NCI-H69 (cell line): ENCODE measurements around the gene SCYGR3.

Experiments
- DNase-seq: peaks from one replicate; lab custom pipeline; 2025; lab: John Stamatoyannopoulos, UW

SCYGR3 gene, protein sequence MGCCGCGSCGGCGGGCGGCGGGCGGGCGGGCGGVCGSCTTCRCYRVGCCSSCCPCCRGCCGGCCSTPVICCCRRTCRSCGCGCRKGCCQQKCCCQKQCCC

DNA sequence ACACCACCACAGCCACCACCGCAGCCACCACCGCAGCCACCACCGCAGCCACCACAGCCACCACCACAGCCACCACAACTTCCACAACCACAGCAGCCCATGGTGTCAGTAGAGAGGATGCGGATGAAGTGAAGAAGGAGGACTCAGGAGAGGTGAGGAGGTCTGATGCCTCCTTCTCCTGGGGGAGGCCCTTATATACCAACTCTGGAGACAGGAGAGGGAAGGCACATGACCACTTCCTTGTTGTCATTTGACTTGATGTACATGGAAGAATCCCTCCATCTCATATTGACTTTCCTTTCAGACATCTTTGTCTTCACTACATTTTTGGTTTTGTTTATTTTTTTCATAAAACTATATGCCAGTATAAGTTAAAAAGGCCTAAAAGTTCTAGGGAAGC lies at the start of gene SCYGR3:
SCYGR3 (minus strand) TSS at position 101 of the 400 bp plus-strand sequence; CDS start at position 101, 0 bp downstream.
- no peak for DNase-seq

DNA sequence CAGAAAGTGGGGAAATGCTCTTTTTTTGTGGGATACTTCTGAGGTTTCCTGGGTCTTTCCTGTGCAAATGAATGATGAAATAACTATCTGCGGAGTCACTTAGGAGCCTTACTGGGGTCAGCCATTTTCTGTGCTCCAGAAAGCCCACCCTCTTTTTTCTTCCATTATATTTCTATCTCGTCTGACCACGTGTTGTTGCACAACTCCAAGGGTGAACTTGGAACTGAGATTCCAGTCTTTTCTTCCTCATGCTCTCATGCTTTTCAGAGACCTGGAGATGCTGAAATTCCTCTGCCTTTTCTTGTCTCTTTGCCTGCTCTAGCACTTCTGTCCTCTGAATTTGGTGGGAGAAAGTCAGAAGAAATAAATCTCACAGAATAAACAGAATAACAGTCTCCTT lies 47.2 kb upstream of the SCYGR3 start:
- DNase-seq: no peak

DNA sequence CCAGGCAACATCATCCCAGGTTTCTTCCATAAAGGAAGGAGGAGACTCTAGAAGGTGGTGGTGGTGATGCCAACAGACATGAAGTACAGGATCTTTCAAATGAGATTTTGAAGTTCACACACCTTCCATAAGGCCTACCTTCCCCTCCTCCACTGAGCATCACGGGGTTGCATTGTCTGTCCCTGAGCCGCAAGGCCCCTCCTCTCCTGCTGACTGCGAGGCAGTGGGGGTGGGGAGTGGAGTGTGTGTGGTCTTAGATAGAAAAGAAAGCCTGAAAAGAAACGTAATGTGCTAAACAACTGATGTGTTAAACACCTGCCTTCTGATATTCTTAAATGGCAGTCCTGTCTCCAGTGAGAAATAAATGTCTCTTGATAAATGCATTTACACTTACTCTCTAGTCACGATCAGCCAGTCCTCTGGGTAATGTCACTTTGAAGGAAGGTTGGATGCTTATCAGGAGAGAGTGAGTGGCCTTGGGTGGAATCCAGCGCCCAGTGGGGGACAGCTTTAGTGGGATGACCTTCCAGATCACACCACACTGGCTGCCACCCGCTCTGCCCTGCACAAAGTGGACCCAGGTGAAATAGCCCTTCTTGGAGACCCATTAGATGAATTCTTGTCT lies 46.5 kb upstream of the SCYGR3 start:
- no peak for DNase-seq

DNA sequence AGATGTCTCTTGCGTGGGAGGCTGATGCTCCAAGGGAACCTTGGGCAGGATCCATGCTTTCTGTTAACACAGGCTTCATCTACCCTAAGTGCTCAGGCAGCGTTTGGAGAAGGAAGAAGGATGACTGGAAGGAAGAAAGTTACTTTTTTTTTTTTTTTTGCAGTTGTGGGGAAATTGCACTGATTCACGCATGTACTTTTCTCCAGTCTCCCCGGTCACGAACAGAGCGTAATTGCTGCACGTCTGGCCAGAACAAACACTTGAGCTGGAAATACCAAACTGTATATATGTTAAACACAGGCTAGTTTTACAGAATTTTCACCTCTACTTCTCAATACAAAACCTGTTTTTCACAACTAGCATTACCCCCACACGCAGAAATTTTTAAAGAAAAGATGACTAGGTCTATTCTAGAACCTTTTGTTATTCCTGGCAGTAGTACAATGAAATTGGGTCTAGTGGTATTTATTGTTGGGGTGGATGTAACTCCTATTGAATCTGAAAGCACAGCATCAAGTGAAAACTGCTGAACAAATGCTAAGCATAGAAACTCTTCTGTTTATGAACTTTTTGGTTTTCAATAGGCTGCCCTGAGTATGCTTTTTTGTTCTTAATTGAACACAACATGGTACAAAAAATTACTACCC lies 42.7 kb upstream of the SCYGR3 start:
- no peak for DNase-seq

DNA sequence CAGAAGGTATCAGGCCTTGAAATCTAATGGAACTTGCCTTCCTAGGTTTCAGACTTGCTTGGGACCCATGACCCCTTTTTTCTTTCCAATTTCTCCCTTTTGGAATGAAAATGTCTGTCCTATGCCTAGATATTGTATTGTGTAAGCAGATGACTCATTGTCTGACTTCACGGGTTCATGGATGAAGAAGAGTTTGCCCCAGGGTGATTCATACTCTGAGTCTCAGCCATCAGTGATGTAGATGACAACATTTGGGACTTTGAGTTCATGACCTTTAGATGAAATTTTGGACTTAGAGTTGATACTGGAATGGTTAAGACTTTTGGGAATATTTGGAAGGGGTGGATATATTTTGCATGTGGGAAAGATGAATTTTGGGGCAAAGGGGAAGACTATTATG lies 40.8 kb upstream of the SCYGR3 start:
- no peak for DNase-seq

DNA sequence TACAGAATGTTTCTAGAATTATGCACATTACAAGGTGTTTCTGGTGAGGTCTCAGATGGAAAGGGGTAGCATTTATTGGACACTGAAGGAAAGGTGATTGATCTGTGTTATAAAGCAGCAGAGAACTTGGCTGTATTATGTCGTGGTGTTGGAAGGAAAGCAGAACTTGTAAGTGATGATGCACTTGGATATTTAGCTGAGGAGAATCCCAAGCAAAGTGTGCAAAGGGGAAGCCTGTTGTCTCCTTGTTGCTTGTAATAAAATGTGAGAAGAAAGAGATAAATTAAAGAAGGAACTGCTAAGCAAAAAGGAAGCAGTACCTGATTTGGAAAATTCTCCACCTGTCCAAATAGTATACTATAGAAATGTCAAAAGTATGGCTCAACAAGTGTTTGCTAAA lies 39.8 kb upstream of the SCYGR3 start:
- DNase-seq: no peak

DNA sequence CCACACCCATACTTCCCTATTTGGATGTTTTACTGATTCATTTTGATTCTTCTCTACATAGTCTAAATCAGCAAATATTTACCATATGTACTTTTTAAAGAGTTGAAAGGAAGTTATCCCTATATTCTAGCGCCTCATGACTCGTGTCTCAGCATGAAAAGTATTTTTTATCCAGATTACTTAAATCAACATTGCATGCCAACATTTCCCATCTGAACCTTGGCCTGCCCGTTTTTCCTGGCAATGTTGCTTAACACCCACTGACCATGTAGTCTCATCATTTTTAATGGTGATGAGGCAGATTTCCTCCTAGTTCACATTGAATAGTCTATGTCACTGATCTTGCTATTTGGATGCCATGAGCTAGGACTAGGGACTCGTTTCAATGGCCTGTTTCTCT lies 38.8 kb upstream of the SCYGR3 start:
- no peak for DNase-seq

DNA sequence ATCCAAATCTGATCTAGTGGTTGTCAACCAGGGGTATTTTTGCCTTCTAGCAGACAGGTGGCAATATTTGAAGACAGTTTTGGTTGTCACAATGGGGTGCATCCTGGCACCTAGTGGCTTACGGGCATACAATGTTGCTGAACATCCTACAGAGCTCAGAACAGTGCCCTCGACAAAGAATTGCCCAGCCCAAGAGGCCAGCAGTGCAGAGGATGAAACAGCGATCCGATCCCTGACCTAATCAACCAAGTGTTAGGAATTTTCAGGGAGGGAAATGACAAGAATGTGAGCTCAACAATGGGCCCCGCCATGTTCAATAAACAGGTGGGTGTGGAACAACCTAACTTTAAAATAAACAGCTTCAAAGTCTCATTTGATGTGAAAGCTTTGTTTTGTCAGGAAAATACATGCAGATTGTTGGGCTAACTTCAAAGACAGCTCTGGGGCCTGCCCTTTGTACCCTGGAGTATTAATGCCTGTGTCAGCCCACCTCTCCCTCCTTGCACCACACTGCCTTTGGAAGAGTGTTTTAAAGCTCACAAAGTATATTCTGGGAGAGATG lies 29.4 kb upstream of the SCYGR3 start:
- DNase-seq: no peak

DNA sequence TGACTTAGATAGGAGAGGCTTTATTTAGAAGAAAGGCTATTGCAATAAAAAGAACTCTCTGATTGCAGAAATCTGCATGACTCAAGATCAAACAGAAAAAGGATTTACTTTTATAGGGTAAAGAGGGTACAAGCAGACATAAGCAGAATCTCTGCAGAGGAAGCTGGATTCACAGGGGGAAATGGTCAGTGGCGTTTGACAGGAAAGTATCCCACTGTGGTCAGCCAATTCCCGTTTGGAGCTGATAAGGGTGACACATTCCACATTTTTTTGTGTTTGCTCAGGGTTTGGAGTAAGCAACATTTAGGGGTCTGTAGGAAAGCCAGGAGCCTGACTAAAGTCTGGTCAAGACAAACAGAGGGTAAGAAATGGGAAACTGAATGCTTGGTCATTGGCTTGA lies 28.0 kb upstream of the SCYGR3 start:
- DNase-seq: no peak

DNA sequence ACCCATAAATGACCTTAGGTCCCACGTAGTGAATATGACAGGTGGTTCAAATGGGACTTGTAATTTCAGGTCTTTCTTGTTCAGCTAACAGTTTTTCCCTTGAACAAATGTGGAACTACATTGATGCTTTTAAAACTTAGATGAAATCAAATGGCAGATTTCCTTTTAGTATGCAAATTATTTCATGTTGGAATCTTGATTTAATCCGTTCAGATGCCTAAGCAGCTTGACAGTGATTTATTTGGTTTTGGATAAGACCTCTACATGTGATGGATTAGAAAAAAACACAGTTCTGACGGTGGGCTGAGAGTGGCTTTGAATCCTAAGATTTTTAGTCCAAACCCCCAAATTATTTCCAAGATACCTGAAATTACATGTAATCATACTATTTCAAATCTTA lies 19.6 kb upstream of the SCYGR3 start:
- DNase-seq: no peak

DNA sequence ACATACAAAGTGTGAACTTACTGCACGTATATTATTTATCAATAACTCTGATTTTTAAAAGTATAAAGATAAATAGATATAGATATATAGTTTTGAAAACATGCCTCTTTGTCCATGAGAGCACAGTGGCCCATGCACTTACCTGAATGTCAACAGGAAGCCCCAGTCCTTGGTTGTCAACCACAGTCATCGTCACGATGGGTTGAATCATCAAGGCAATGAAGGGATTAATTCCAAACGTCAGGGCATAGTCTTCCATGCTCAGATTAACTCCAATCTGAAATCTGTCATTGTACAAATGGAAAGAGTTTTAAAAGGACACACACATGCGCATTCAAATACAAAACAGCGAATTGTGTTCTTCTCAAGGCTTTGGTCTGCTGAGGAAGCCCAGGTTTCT lies 18.2 kb upstream of the SCYGR3 start:
- DNase-seq: no peak

DNA sequence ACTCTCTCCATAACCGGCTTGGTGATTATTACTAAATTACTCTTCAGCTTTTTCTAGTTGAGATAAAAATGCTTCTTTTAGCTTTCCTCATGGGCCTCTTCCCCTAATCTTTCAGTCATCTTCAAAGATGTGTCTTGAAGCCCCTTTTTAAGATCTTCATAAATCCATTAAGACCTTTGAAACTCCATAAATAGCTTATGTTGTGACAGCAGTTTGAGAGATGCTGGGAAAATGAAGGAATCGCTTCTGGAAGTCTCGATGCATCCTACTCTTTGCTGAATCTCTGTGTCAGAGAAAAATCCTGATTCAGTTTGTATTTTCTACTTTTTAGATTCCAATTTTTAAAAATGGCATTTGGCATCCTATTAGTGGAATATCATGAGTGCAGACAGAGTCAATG lies 15.7 kb upstream of the SCYGR3 start:
- DNase-seq: no peak

DNA sequence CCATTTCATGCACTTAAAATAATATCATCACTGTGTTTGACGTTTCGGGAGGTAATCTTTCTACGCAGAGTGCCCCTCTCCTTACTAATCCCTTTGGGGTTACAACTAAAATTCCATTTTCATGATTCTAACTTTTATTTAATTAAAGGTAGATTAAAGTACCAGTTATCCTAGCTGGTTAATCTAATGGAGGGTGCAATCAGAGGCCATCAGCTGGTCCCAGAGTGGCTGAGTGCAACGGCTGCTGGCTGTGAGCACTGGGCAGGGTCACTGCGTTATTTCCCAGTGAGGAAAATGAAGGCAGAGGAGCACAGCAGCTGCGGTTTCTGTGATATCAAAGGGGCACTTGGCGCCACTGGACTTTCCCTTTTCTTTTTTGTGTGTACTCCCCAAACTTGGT lies 14.8 kb upstream of the SCYGR3 start:
- no peak for DNase-seq

DNA sequence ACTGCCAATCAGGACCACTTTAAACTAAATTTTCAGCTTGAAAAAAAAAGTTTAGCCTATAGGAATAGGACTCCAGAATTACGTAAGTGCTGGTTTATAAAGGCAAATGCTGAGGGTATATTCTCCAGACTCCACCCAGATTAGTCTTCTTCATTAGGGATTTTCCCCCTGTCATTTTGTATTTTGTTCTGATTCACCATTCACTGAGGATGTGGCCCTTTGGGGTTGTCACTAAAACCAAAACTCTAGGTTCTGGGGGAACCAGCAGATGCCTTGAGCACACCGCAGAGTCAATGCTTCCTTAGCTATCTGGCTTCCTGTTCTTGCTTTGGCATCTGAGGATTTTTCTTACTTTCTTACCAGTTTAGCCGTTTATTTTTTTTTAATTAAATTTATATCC lies 13.1 kb upstream of the SCYGR3 start:
- no peak for DNase-seq

DNA sequence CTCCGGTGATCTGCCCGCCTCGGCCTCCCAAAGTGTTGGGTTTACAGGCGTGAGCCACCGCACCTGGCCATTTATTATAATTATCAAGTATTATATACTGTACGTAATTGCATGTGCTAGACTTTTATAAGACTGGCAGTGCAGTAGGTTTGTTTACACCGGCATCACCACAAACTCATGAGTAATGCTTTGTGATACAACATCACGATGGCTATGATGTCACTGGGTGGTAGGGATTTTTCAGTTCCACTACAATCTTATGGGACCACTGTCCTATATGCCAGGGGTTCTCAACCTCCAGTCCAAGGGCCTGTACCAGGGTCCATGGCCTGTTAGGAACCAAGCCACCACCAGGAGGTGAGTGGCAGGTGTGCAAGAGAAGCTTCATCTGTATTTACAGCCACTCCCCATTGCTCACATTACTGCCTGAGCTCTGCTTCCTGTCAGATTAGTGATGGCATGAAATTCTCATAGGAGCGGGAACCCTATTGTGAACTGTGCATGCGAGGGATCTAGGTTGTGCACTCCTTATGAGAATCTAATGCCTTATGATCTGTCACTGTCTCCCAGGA lies 12.0 kb upstream of the SCYGR3 start:
- DNase-seq: no peak

DNA sequence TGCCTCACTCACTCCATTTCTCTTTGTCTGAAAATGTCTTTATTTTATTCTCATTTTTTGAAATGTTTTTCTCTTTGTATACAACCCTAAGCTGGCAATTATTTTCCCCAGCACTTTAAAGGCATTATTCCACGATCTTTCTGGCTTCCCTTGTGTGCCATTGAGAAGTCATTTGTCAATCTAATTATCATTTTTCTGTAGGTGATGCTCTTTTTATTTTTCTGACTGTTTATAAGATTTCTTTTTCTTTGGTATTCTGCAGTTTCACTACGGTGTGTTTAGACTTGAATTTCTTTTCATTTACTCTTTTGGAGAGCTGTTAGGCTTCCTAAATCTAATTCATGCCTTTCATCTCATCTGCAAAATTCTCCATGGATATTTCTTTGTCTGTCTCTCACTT lies 10.8 kb upstream of the SCYGR3 start:
- DNase-seq: no peak

DNA sequence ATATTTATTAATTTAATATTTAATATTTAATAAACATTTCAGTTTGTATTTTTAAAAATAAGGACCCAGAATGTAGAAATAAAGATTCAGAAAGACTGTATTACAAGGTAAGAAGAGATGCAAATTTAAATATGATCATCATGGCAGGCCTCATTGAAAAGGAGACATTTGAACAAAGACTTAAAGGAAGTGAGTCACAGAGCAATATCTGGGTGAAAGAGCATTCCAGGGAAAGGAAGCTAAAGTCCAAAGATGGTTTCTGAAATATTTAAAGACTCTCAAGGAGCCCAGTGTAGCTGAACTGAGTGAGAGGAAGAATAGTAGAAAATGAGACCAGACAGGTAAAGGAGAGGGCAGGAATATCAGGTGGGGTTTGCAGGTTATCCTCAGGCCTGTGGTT lies 8.6 kb upstream of the SCYGR3 start:
- DNase-seq: no peak

DNA sequence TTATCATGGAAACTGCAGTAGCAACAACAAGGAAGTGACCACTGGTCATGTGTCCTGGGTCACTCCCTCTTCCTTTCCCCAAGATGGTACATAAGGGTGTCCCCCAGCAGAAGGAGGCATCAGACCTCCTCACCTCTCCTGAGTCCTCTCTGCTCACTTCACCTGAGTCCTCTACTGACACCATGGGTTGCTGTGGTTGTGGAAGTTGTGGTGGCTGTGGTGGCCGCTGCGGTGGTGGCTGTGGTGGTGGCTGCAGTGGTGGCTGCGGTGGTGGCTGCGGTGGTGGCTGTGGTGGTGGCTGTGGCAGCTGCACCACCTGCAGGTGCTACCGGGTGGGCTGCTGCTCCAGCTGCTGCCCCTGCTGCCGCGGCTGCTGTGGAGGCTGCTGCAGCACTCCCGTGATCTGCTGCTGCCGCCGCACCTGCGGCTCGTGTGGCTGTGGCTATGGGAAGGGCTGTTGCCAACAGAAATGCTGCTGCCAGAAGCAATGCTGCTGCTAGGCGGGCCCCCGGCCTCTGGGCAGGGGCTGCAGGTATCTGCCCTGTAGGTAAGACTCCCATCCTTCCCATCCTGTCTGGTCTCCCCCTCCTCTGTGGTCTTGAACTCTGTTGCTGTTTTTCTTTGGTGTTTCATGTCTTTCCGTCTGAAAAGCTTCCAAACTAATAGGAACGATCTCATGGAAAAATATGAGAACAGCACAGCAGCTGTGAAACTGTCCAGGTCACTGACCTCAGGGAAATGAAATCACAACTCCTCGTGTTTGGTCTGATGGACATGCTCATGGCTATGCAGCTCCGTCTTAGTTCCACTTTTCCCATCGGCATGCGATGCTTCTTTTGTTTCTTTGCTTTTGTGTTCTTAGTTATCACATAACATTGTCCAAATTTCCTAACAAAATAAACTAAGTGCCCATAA lies 2.9 kb upstream of the SCYGR3 start, which contains the start of gene SCYGR4:
SCYGR4 (plus strand) TSS at position 183 of the 915 bp plus-strand sequence; CDS start at position 183, 0 bp downstream.
- DNase-seq: no peak

DNA sequence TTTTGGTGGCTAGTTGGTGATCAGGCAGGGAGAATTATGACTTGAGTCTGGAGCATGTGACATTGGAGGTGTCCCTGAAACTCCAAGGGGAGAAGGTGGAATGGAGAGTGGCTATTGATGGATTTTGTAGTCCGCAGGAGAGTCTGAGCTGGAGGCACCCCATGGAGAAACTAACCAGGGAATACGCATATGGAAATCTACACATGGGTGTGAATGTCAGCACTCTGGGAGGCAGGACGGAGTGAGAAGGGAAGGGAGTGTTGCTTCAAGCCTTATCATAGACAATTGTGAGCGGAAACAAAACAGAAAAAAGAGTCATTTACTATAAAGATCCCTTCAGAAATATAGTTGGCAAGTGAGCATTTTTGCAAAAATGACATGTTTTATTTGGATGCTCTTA lies 2.0 kb upstream of the SCYGR3 start:
- no peak for DNase-seq

DNA sequence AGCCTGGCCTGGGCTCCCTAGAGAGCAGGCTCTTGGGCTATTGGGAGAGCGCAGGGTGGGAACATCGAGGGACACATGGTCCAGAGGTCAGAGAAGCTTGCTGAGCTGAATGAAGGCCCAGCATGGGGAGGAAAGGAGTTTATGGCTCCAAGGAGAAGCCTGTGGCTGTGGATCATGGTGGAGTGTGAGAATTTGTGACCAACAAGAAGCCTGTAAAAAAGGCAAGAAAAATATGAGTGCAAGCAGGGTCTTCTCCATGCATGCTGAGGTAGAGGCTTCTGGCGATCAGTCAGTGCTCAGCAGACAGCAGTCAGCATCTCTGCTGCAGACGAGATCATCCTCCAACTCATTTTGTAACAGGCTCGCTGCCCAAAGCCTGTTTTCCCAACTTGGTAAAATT lies 1.3 kb upstream of the SCYGR3 start:
- DNase-seq: no peak

DNA sequence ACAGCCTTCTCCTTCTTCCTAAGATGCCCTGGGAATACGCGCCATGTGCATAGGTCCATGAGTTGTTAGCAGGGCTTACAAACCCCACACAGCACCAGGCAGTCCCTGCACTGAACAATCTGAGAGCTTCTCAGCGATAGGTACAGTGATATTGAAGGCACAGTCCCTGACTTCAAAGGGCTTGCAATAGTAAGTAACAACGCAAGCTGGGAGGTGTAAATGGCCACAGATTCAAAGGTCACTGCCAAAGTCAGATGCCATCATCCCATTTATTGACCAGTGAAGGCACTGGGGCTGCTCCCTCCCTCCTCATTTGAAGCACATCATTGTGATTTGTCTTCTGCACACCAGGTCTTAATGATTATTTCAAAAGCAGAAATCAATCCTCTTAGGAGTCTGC lies 541 bp upstream of the SCYGR3 start:
- DNase-seq: no peak

DNA sequence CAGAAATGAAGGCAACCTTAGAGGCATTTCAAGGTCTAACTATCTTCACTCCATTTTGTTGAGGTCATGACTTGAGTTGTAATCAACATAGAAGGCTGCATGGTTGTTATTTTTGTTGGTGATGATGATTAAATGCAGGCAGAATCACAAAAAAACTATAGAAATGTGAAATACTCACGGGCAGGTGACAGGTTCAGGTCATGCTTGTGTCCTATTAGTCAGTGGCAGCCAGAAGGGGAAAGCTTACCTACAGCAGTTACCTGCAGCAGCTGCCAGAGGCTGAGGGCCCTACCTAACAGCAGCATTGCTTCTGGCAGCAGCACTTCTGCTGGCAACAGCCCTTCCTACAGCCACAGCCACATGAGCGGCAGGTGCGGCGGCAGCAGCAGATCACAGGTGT lies 394 bp downstream of the SCYGR3 start:
- DNase-seq: no peak
